NB4 (cell line): ENCODE results near the gene SEC61A1.
A peak's percentile ranks its signal among the peaks of the same experiment; 100 is the strongest.

Source experiments
- DNase-seq: peaks from one replicate; pipeline ENCODE4 v3.0.0; 2010; ENCODE audit warnings: low read depth
- H3K4me3 ChIP-seq: one replicate; pipeline ENCODE4 v1.5.1; 2011; ENCODE audit warnings: mild to moderate bottlenecking, low read depth, low read length, moderate library complexity
- MYC ChIP-seq: IDR thresholded peaks from 2 replicates; pipeline ENCODE4 v1.6.1; 2011; ENCODE audit warnings: low read depth, low read length
- POLR2A ChIP-seq: IDR thresholded peaks from 2 replicates; pipeline ENCODE4 v1.6.1; 2011; ENCODE audit warnings: mild to moderate bottlenecking; ENCODE audit not compliant: insufficient read length; ENCODE audit errors: extremely low read depth
- TF ChIP-seq, protein P1 (sequence below): IDR thresholded peaks from one replicate; pipeline ENCODE4 v1.5.1; 2012; ENCODE audit warnings: low read depth, low read length
- TF ChIP-seq, protein P2 (sequence below): IDR thresholded peaks from 2 replicates; pipeline ENCODE4 v1.6.1; 2011; ENCODE audit warnings: low read depth, low read length

Gene SEC61A1

DNA sequence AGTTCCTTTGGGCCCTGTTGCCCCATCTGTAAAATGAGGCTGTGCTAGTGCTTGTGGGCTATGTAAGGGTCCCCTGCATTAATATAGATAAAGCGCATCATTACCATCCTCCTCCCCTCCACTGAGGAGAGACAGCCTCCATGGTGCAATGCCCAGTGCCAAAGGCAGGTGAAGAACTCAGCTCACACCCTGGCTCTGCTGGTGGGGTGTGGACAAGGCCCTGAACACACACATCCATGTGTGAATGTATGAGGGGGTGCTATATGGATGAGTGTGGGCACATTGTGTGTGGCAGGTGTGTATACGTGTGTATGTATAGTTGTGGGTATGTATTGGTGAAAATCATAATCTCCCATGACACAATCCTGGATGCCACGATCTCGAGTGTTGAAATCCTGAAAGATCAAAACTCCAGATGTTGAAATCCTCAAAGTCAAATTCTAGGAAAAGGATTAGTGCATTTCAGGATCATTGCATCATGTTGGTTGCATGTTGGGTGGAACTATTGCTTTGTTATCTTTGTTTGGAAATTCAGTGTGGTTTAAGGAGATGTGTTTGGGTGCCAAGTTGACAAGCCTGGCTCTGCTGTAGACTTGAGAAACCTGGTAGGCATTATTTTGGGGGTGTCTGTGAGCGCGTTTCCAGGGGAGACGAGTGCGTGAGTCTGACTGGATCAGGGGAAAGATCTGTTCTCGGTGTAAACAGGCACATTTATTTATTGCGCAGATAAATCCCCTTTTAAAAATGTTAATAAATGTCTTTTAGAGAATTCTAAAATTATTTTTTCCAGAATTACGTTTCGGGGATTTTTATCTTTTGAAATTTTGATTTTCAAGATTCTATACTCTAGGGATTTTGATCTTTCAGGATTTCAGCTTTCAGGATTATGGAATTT is 42.0 kb upstream of the SEC61A1 start:
- DNase-seq = no peak
- H3K4me3 ChIP-seq = no peak overlapping the region
- no peak for TF ChIP-seq POLR2A
- TF ChIP-seq, protein P1, sequence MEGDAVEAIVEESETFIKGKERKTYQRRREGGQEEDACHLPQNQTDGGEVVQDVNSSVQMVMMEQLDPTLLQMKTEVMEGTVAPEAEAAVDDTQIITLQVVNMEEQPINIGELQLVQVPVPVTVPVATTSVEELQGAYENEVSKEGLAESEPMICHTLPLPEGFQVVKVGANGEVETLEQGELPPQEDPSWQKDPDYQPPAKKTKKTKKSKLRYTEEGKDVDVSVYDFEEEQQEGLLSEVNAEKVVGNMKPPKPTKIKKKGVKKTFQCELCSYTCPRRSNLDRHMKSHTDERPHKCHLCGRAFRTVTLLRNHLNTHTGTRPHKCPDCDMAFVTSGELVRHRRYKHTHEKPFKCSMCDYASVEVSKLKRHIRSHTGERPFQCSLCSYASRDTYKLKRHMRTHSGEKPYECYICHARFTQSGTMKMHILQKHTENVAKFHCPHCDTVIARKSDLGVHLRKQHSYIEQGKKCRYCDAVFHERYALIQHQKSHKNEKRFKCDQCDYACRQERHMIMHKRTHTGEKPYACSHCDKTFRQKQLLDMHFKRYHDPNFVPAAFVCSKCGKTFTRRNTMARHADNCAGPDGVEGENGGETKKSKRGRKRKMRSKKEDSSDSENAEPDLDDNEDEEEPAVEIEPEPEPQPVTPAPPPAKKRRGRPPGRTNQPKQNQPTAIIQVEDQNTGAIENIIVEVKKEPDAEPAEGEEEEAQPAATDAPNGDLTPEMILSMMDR = no peak
- TF ChIP-seq, protein P2, sequence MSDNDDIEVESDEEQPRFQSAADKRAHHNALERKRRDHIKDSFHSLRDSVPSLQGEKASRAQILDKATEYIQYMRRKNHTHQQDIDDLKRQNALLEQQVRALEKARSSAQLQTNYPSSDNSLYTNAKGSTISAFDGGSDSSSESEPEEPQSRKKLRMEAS = no peak
- TF ChIP-seq MYC = no peak

DNA sequence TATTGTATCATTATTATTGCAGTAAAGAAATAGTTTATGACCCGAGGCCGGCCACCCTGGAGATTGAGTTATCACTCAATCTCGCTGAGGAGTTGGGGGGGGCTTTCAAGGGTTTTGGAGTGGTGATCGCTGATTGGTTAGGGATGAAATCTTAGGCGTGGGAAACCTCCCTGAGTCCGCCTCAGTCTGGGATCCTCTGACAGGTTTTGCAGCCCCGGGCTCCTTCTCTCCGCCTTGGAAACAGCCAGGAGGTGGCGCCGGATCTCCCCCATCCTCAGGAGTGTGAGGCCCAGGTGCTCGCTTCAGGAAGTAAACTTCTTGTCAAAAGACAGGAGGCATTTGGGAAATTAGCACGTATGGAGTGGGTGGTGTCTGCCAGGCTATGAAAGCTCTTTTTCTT is 41.1 kb upstream of the SEC61A1 start:
- DNase-seq = peak; percentile 30
- H3K4me3 ChIP-seq = no peak overlapping the region

DNA sequence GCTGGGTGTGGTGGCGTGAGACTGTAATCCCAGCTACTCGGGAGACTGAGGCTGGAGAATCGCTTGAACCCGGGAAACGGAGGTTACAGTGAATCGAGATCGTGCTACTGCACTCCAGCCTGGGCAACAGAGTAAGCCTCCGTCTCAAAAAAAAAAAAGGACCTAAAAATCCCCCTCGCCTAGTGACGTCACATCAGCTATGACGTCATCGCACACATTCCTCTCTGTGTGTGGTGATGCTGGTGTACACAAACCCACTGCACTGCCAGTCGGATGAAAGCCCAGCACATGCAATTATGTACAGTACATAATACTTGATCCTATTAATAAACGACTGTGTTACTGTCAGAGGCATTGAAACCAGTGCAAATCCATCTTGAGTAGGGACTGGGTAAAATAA is 40.2 kb upstream of the SEC61A1 start:
- DNase-seq = no peak
- H3K4me3 ChIP-seq = no peak overlapping the region
- TF ChIP-seq, protein P1 = no peak
- no peak for TF ChIP-seq POLR2A
- TF ChIP-seq, protein P2 = no peak

More for the DNA sequence above, 41.1 kb upstream of the SEC61A1 start:
- TF ChIP-seq, protein P1 = peak; percentile 28
- TF ChIP-seq MYC (no peak), POLR2A (no peak)

DNA sequence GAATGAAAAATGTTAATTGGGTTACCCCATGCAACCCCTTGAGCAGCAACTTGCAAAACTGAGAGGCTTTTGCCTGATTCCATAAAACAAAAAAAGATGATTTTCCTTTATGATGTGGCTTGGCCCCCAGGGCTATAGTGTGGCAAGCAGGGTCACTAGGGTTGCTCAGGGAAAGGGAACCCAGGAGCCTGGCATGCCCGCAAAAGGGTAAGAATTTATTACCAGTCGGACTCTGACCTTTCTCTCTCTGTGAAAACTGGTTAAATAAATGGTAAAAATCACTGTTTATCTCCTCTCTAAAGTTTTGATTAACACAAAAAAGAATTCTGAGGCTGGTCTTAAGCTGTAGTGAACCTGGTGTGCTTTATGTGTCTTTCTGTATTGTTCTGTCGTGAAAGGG is 37.7 kb upstream of the SEC61A1 start:
- DNase-seq = no peak
- no peak overlapping the region for H3K4me3 ChIP-seq
- TF ChIP-seq, protein P2 = no peak
- no peak for TF ChIP-seq MYC

DNA sequence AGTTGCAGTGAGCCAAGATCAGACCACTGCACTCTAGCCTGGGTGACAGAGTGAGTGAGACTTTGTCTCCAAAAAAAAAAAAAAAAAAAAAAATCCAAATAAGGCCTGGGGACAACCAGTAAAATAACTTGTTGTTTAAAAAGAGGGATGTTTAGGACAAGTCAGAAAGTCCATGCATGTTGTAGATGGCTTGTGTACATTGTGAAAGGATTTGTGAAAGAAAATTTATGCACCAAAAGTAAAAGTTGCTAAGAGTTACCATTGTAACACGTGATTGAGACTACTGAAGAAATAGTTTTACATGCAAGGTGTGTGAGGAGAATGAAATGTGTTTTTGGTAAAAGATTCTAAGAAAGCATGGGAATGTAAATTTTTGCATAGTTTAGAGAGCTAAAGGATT is 35.7 kb upstream of the SEC61A1 start:
- DNase-seq = no peak
- TF ChIP-seq, protein P1 = no peak
- TF ChIP-seq MYC (no peak), POLR2A (no peak)
- TF ChIP-seq, protein P2 = no peak
- no peak overlapping the region for H3K4me3 ChIP-seq

DNA sequence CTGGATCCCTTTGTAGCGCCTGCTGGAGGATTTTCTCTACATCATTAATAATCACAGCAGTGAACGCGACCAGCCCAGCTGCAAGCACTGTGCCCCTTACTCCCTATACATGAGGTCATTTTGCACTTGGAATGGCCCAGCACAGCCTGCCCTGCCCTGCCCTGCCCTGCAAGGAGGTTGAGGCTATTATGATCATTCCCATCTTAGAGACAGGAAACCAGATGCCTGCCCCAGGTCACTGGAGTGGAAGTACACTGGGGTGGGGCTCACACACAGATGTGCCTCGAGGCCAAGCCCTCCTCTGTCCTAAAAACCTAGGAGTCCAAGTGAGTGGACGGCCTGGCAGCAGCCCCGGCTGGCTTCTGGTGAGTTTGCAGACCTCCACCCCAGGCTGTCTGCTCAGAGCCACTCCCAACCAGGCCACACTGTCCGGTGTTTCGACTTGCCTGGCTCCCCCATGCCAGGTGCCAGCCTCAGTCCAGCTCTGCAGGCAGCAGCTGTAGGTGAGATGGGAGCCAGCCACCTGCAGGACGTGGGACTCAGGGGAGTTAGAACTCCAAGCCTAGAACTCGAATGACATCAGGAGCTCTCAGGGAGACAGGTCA is 30.4 kb upstream of the SEC61A1 start:
- H3K4me3 ChIP-seq = no peak overlapping the region
- DNase-seq = no peak
- TF ChIP-seq, protein P1 = no peak
- TF ChIP-seq, protein P2 = no peak
- TF ChIP-seq MYC (no peak), POLR2A (no peak)
